ENCODE measurements around the gene CSH2.
"Not testable (repeated sequence)": the region's sequence is repeated elsewhere in the genome, so short reads cannot be mapped to it uniquely, and the experiment has no call there.

Gene CSH2

DNA sequence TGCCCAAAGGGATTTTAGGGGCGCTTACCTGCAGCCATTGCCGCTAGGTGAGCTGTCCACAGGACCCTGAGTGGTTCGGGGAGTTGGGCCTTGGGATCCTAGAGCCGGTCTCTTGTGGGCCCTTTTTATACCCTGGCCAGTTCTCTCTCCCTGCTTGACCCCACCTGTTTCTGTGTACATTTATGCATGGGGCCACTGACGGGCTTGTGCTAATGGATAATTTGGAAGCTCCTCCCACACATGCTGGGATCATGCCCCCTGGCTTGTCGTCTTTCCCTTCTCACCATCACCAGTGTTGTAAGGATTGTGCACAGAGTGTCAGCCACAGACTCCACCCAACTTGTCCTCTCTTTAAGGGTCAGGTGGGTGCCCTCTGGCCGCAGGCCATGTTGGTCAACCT is at the start of gene CSH2:
TSS of gene CSH2 (minus strand) at position 101 of the 400 bp plus-strand sequence. CDS start at position 38, 63 bp downstream.
- DNase-seq (ENCODE audit: low read depth in 2 of 2), result not testable (repeated sequence)

DNA sequence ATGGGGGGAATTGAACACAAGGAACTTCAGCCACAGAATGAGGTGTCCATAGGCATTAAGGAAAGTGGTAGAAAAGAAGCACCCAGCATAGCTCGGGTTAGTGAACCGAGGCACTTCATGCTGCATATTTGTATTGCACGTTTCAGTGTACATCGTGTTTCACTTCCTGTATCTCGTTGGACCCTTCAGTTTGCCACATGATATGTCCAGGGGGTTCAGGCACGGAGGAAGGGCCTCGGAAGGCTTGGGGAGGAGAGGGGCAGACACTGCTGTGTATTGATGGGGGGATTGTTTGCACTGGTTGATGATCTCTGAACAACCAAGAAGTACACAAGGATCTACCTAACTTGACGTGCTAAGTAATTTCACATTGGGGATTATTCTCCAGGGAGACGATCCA is 48.9 kb upstream of the CSH2 start:
- DNase-seq (ENCODE audit: low read depth in 2 of 2), result not testable (repeated sequence)

DNA sequence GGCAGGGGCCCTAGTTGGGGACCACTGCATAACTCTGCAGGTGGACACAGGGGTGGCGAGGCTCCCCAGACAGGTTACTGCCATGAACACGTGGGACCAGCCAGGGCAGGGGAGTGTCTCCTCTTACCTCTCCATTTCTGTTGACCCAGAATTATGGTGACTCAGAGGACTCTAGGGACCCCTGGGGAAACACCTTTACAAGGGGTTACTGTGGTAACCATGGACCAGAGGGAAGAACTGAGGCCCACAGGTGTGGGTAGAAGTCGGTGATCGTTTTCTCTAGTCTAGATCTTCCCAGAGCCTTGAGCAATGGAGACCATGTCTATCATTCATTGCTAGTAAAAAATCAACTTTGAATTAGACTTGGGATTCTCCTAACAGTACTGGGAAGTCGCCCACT is 47.3 kb upstream of the CSH2 start:
- not testable (repeated sequence) for DNase-seq (ENCODE audit: low read depth in 2 of 2)

DNA sequence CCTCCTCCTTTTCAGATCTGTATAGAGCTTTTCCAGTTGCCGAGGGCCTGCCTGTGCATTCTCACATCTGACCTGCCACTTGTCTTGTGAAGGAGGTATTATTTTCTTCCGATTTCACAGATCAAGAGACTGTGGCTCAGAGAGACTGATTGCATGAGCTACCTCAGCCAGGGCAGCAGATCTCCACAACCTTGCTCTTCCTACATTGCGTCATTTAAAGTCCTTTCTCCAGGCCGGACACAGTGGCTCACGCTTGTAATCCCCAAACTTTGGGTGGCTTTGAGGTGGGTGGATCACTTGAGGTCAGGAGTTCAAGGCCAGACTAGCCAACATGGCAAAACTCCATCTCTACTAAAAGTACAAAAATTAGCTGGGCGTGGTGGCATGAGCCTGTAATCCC is 46.6 kb upstream of the CSH2 start:
- DNase-seq (ENCODE audit: low read depth in 2 of 2), result not testable (repeated sequence)

DNA sequence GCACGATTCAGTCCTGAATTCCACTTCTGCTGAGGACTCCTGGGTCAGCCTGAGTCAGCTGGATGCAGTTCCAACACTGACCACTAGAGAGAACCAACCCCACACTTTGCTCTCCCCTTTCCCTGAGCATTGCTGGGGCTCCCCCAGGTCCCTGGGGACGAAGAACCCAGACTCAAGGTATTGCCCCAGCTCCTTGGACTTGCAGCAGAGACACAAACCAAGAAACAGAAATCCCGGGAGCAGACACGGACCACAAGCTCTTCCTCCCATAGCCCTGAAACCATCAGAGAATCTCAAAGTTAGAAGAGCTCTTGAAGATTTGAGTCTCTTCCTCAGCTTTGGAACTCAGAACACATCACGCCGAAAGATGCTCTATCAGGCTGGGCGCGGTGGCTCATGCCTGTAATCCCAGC is 45.8 kb upstream of the CSH2 start:
- DNase-seq (ENCODE audit: low read depth in 2 of 2), result peak; percentile 49 to 66

DNA sequence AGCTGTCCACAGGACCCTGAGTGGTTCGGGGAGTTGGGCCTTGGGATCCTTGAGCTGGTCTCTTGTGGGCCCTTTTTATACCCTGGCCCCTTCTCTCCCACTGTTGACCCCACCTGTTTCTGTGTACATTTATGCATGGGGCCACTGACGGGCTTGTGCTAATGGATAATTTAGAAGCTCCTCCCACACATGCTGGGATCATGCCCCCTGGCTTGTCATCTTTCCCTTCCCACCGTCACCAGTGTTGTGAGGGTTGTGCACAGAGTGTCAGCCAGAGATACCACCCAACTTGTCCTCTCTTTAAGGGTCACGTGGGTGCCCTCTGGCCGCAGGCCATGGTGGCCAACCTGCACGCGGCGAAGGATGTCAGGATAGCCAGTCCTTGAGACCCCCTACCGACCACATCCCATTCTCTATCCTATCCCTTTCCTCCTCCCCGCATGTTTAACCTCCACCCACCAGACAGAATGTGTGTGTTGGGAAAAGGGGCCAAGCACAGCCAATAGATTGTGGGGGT is 45.4 kb upstream of the CSH2 start, which contains the start of gene GH1:
TSS of gene GH1 (minus strand) at position 51 of the 517 bp plus-strand sequence. CDS start 63 bp downstream, outside the sequence.
- DNase-seq (ENCODE audit: low read depth in 2 of 2), result not testable (repeated sequence)

DNA sequence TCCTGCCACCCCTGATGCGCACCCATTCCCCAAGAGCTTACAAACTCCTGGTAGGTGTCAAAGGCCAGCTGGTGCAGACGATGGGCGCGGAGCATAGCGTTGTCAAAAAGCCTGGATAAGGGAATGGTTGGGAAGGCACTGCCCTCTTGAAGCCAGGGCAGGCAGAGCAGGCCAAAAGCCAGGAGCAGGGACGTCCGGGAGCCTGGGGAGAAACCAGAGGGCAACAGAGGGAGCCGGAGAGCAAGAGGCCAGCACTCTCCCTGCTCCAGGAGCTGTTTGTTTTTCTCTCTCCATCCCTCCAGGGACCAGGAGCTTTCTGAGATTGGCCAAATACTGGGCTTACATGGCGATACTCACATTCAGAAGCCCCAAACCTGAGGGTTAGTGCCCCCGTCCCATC is 44.8 kb upstream of the CSH2 start:
- no peak for DNase-seq (ENCODE audit: low read depth in 2 of 2)

DNA sequence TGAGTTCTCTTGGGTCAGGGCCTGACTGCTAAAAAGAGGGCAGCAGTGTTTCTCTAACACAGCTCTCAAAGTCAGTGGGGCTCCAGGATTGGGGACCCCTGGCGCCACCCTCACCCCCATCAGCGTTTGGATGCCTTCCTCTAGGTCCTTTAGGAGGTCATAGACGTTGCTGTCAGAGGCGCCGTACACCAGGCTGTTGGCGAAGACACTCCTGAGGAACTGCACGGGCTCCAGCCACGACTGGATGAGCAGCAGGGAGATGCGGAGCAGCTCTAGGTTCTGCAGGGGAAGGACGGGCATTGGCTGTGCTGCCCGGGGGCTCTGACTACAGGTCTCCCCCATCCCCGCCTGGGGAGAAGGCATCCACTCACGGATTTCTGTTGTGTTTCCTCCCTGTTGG is 44.2 kb upstream of the CSH2 start:
- no peak for DNase-seq (ENCODE audit: low read depth in 2 of 2)

DNA sequence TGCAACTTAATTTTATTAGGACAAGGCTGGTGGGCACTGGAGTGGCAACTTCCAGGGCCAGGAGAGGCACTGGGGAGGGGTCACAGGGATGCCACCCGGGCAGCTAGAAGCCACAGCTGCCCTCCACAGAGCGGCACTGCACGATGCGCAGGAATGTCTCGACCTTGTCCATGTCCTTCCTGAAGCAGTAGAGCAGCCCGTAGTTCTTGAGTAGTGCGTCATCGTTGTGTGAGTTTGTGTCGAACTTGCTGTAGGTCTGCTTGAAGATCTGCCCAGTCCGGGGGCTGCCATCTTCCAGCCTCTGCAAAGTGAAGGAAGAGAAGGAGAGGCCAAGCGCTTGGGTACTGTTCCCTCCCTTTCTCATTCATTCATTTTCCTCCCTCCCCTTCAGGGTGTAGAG is 43.7 kb upstream of the CSH2 start:
- not testable (repeated sequence) for DNase-seq (ENCODE audit: low read depth in 2 of 2)

DNA sequence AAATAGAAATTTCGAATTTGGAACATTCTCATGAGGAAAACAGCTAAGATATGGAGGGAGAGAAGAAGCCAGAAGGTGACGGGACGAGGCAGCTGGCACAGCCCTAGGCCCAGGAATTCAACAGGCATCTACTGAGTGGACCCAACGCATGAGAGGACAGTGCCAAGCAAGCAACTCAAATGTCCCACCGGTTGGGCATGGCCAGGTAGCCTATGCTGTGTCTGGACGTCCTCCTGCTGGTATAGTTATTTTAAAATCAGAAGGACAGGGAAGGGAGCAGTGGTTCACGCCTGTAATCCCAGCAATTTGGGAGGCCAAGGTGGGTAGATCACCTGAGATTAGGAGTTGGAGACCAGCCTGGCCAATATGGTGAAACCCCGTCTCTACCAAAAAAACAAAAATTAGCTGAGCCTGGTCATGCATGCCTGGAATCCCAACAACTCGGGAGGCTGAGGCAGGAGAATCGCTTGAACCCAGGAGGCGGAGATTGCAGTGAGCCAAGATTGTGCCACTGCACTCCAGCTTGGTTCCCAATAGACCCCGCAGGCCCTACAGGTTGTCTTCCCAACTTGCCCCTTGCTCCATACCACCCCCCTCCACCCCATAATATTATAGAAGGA is 43.2 kb upstream of the CSH2 start:
- DNase-seq (ENCODE audit: low read depth in 2 of 2), result no peak

DNA sequence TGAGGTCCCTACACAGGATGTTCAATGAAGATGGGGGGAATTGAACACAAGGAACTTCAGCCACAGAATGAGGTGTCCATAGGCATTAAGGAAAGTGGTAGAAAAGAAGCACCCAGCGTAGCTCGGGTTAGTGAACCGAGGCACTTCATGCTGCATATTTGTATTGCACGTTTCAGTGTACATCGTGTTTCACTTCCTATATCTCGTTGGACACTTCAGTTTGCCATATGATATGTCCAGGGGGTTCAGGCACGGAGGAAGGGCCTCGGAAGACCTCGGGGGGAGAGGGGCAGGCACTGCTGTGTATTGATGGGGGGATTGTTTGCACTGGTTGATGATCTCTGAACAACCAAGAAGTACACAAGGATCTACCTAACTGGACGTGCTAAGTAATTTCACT is 42.3 kb upstream of the CSH2 start:
- DNase-seq (ENCODE audit: low read depth in 2 of 2), result not testable (repeated sequence)

DNA sequence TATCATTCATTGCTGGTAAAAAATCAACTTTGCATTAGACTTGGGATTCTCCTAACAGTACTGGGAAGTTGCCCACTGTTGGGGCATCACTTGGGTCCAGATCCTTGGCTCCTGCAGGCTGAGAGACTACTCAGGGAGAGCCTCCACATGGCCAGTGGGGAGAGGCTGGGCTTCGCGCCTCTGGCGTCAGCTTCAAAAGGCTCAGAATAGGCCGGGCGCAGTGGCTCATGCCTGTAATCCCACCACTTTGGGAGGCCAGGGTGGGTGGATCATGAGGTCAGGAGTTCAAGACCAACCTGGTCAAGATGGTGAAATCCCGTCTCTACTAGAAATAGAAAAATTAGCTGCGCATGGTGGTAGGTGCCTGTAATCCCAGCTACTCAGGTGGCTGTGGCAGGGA is 41.0 kb upstream of the CSH2 start:
- no peak for DNase-seq (ENCODE audit: low read depth in 2 of 2)

DNA sequence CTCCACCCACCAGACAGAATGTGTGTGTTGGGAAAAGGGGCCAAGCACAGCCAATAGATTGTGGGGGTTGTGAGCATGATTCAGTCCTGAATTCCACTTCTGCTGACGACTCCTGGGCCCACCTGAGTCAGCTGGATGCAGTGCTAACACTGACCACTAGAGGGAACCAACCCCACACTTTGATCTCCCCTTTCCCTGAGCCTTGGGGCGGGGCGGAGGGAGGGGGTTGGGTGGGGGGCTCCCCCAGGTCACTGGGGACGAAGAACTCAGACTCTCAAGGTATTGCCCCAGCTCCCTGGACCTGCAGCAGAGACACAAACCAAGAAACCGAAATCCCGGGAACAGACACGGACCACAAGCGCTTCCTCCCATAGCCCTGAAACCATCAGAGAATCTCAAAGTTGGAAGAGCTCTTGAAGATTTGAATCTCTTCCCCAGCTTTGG is 38.2 kb upstream of the CSH2 start:
- DNase-seq (ENCODE audit: low read depth in 2 of 2), result peak; percentile 39 to 69

DNA sequence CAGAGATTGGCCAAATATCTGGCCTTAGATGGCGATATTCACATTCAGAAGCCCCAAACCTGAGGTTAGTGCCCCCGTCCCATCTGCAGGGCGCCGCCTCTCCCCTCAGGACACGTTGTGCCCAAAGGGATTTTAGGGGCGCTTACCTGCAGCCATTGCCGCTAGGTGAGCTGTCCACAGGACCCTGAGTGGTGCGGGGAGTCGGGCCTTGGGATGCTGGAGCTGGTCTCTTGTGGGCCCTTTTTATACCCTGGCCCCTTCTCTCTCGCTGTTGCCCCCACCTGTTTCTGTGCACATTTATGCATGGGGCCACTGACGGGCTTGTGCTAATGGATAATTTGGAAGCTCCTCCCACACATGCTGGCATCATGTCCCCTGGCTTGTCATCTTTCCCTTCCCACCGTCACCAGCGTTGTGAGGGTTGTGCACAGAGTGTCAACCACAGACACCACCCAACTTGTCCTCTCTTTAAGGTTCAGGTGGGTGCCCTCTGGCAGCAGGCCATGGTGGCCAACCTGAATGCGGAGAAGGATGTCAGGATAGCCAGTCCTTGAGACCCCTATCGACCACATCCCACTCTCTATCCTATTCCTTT is 37.7 kb upstream of the CSH2 start, which contains the start of gene CSHL1:
TSS of gene CSHL1 (minus strand) at position 218 of the 595 bp plus-strand sequence. CDS start at position 156, 62 bp downstream.
- no peak for DNase-seq (ENCODE audit: low read depth in 2 of 2)

DNA sequence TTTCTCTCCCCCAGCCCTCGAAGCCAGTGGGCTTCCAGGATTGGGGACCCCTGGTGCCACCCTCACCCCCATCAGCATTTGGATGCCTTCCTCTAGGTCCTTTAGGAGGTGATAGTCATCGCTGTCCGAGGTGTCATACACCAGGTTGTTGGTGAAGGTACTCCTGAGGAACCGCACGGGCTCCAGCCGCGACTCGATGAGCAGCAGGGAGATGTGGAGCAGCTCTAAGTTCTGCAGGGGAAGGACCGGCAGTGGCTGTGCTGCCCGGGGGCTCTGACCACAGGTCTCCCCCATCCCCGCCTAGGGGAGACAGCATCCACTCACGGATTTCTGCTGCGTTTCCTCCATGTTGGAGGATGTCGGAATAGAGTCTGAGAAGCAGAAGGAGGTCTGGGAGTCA is 36.6 kb upstream of the CSH2 start:
- DNase-seq (ENCODE audit: low read depth in 2 of 2), result no peak

DNA sequence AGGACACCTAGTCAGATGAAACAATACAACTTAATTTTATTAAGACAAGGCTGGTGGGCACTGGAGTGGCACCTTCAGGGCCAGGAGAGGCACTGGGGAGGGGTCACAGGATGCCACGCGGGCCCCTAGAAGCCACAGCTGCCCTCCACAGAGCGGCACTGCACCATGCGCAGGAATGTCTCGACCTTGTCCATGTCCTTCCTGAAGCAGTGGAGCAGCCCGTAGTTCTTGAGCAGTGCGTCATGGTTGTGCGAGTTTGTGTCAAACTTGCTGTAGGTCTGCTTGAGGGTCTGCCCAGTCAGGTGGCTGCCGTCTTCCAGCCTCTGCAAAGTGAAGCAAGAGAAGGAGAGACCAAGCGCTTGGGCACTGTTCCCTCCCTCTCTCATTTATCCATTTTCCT is 36.1 kb upstream of the CSH2 start:
- DNase-seq (ENCODE audit: low read depth in 2 of 2), result not testable (repeated sequence)

DNA sequence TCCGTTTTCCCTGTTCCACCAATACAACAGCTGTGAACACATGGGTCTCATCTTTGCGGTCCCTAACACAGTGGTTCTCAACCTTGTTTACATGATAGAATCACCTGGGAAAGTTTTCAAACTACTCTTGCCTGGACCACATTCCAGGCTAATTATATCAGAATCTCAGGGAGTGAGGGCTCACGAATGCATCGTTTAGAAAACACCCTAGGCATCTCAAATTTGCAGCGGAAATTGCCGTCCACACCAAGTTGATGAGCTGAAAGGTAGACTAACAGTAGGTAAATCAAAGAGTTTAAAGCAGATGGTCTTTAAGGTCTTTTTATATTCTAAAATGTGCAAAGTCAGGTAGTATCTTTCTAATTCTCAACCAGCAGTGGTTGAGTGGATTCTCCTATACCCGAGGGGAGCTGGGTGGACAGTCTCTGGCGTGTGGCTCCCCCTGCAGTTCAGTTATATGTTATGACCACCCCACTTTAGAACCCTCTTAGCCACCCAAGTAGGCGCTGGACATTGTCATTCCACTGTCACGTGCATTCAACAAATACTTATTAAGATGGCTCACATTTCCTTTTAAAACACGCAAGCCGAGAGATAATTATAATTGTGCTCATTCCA is 33.8 kb upstream of the CSH2 start:
- DNase-seq (ENCODE audit: low read depth in 2 of 2), result not testable (repeated sequence)

DNA sequence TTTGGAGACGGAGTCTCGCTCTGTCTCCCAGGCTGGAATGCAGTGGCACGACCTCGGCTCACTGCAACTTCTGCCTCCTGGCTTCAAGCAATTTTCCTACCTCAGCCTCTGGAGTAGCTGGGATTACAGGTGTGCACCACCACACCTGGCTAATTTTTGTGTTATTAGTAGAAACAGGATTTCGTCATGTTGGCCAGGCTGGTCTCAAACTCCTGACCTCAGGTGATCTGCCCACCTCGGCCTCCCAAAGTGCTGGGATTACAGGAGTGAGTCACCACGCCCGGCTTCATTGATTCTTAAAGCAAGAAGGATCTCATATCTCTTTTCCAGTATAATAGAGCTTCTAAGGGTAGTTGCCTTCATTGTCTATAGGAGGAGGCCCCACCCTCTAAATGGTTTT is 31.3 kb upstream of the CSH2 start:
- not testable (repeated sequence) for DNase-seq (ENCODE audit: low read depth in 2 of 2)

DNA sequence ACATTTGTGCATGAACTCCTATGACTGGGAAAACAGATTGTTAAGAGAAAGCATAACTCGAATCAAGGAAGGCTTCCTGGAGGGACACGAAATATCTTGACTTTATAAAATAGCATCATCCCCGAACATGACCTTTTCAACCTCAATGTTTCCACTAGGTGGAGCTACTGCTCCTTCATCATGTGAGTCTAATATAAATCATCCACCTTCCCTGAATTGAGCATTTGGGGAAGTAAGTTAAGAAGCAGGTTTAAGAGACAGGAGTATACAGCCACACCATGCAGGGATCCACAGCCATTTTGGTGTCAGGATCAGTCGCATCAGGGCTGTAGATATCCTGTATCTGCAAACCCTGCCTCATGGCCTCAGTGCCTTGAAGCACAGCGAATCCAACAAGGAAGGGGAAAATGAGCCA is 30.3 kb upstream of the CSH2 start:
- not testable (repeated sequence) for DNase-seq (ENCODE audit: low read depth in 2 of 2)

DNA sequence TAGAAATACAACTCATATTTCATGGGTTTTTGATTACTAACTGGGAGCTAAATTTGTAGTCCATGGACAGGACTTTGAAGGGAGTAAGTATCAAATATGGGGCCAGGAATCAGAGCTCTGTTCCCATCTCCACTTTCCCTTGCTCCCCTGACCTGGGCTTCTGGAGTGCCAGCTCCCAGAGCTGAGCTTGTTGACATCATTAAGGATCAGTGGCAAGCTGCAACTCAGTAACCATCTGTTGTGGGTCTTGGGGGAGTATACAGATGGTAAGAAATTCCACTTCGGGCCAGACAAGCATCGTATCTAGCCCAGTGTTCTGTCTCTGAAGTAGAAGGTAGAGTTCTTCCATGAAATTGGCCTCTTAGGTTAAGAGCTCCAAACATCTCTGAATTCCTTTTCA is 28.5 kb upstream of the CSH2 start:
- DNase-seq (ENCODE audit: low read depth in 2 of 2), result not testable (repeated sequence)

DNA sequence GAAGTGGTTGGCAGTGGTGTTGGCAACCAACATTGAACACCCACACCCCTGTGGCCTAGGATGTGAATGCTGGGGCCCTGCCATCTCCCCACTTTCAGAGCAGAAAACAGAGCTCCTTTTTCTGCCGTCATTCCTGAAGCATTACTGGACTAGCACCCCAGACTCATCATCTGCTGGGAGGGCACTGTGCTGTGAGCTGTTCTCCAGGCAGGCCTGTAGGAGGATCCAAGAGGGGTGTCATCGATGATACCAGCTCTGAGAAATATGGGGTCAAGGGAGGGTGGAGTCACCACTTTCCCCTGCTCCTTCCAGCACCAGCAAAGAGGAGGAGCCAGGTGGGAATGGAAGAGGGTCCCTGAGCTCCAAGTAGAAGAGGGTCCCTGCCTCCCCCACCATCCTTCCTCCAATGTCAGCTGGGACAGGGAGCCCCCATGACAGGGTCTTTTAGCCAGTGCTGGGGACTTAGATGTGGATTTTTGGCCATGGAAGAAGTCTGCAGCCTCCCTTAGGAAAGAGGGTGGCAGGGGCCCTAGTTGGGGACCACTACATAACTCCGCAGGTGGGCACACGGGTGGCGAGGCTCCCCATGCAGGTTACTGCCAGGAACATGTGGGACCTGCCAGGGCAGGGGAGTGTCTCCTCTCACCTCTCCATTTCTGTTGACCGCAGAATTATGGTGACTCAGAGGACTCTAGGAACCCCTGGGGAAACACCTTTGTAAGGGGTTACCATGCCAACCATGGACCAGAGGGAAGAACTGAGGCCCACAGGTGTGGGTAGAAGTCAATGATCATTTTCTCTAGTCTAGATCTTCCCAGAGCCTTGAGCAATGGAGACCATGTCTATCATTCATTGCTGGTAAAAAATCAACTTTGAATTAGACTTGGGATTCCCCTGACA is 25.7 kb upstream of the CSH2 start:
- peak in 1 of 2 experiments; percentile 11 for DNase-seq (ENCODE audit: low read depth in 2 of 2)
